GM18498 (cell line): Measurements from ENCODE around the gene SLC12A4.
"Not testable (repeated sequence)": the region's sequence is repeated elsewhere in the genome, so short reads cannot be mapped to it uniquely, and the experiment has no call there.

ENCODE experiments used
- ATAC-seq: cut with Tn5 transposase; IDR thresholded peaks from one replicate; pipeline ENCODE4 v1.9.1; 2021; ENCODE audit warnings: mild to moderate bottlenecking, moderate library complexity; ENCODE audit not compliant: unreplicated experiment

The SLC12A4 gene

GRCh38 chr16:67968400-67969253 lies at the start of gene SLC12A4:
Gene SLC12A4 (minus strand): TSS chr16:67968637. CDS start chr16:67968553, 84 bp downstream.
- ATAC-seq, result peak; percentile 82

- no peak for ATAC-seq
Observed at GRCh38 chr16:68015681-68016080, 47.2 kb upstream of the SLC12A4 start, which contains the start of gene DPEP2NB. Gene DPEP2NB (minus strand): TSS chr16:68015911. CDS start chr16:68015770, 141 bp downstream.

- no peak for ATAC-seq
Observed at GRCh38 chr16:68013440-68013839, 45.0 kb upstream of the SLC12A4 start.

- not testable (repeated sequence) for ATAC-seq
Observed at GRCh38 chr16:68009872-68010271, 41.4 kb upstream of the SLC12A4 start.

- no peak for ATAC-seq
Observed at GRCh38 chr16:68009157-68009735, 40.8 kb upstream of the SLC12A4 start.

GRCh38 chr16:68005786-68006286 lies 37.4 kb upstream of the SLC12A4 start:
- no peak for ATAC-seq

GRCh38 chr16:68005211-68005610 lies 36.8 kb upstream of the SLC12A4 start:
- no peak for ATAC-seq

- ATAC-seq, result no peak
Observed at GRCh38 chr16:68003031-68003430, 34.6 kb upstream of the SLC12A4 start.

GRCh38 chr16:68000450-68000849 lies 32.0 kb upstream of the SLC12A4 start:
- ATAC-seq, result no peak

- no peak for ATAC-seq
Observed at GRCh38 chr16:67999985-68000384, 31.5 kb upstream of the SLC12A4 start.

- not testable (repeated sequence) for ATAC-seq
Observed at GRCh38 chr16:67998779-67999688, 30.6 kb upstream of the SLC12A4 start, which contains the start of gene DPEP2. Gene DPEP2 (minus strand): TSS chr16:67999484. CDS start chr16:67993212, 6,272 bp downstream.

- ATAC-seq, result not testable (repeated sequence)
Observed at GRCh38 chr16:67998231-67998778, 29.9 kb upstream of the SLC12A4 start.

GRCh38 chr16:67996666-67997065 lies 28.2 kb upstream of the SLC12A4 start:
- no peak for ATAC-seq

GRCh38 chr16:67995423-67995822 lies 27.0 kb upstream of the SLC12A4 start:
- ATAC-seq, result no peak

GRCh38 chr16:67994040-67994408 lies 25.6 kb upstream of the SLC12A4 start:
- ATAC-seq, result not testable (repeated sequence)

- ATAC-seq, result peak; percentile 79
Observed at GRCh38 chr16:67993207-67994039, 25.0 kb upstream of the SLC12A4 start.

GRCh38 chr16:67992661-67993206 lies 24.3 kb upstream of the SLC12A4 start:
- ATAC-seq, result no peak

- ATAC-seq, result no peak
Observed at GRCh38 chr16:67990018-67990386, 21.6 kb upstream of the SLC12A4 start.

- no peak for ATAC-seq
Observed at GRCh38 chr16:67989322-67990017, 21.0 kb upstream of the SLC12A4 start.
